SK-N-SH treated with all-trans-retinoic acid at 6 μM for 48 hours (cell line): ENCODE results near the gene CLBA1.
"Not testable (repeated sequence)": the region's sequence is repeated elsewhere in the genome, so short reads cannot be mapped to it uniquely, and the experiment has no call there.

Source experiments
- ATAC-seq: fragments of 200-7000 bp; cut with Tn5 transposase; 3 replicates; pipeline ENCODE4 v1.9.1; 2020; ENCODE audit warnings: mild to moderate bottlenecking, moderate library complexity
- ARNTL ChIP-seq: fragments of 450-650 bp; formaldehyde crosslinking; IDR thresholded peaks from 2 replicates; pipeline ENCODE4 v1.5.0; 2020; ENCODE audit warnings: low read depth, mild to moderate bottlenecking, moderate library complexity, borderline replicate concordance
- BACH2 ChIP-seq: fragments of 250-450 bp; sonication (Bioruptor Pico); IDR thresholded peaks from 2 replicates; pipeline ENCODE4 v1.9.0; 2021; ENCODE audit warnings: mild to moderate bottlenecking, borderline replicate concordance
- CSDC2 ChIP-seq: fragments of 250-450 bp; sonication (Bioruptor Pico); IDR thresholded peaks from 2 replicates; pipeline ENCODE4 v1.5.0; 2020; ENCODE audit warnings: mild to moderate bottlenecking, moderate library complexity
- CSRNP3 ChIP-seq: fragments of 250-450 bp; sonication (Bioruptor Pico); IDR thresholded peaks from 2 replicates; pipeline ENCODE4 v1.5.1; 2021; ENCODE audit warnings: mild to moderate bottlenecking, moderate library complexity
- ESRRG ChIP-seq: fragments of 250-450 bp; sonication (Bioruptor Pico); IDR thresholded peaks from 2 replicates; pipeline ENCODE4 v1.6.1; 2021; ENCODE audit warnings: mild to moderate bottlenecking
- ISL1 ChIP-seq: fragments of 250-450 bp; sonication (Bioruptor Pico); IDR thresholded peaks from 2 replicates; pipeline ENCODE4 v2.1.2; 2022; ENCODE audit warnings: mild to moderate bottlenecking, moderate library complexity
- OSR1 ChIP-seq: fragments of 250-450 bp; sonication (Bioruptor Pico); IDR thresholded peaks from 2 replicates; pipeline ENCODE4 v1.8.0; 2022; ENCODE audit warnings: moderate library complexity, mild to moderate bottlenecking, inconsistent platforms
- PATZ1 ChIP-seq: fragments of 250-450 bp; sonication (Bioruptor Pico); IDR thresholded peaks from 2 replicates; pipeline ENCODE4 v1.8.0; 2020; ENCODE audit warnings: mild to moderate bottlenecking, moderate library complexity, borderline replicate concordance
- POU6F1 ChIP-seq: fragments of 250-450 bp; sonication (Bioruptor Pico); IDR thresholded peaks from 2 replicates; pipeline ENCODE4 v1.8.0; 2021; ENCODE audit warnings: low read depth, mild to moderate bottlenecking, moderate library complexity, borderline replicate concordance
- RARB ChIP-seq: fragments of 250-450 bp; sonication (Bioruptor Pico); IDR thresholded peaks from 2 replicates; pipeline ENCODE4 v1.8.0; 2021; ENCODE audit warnings: mild to moderate bottlenecking, moderate library complexity
- SNAI2 ChIP-seq: fragments of 250-450 bp; sonication (Bioruptor Pico); IDR thresholded peaks from 2 replicates; pipeline ENCODE4 v1.5.0; 2020; ENCODE audit warnings: mild to moderate bottlenecking, moderate library complexity
- TCF4 ChIP-seq: fragments of 250-450 bp; sonication (Bioruptor Pico); IDR thresholded peaks from 2 replicates; pipeline ENCODE4 v1.8.0; 2021; ENCODE audit warnings: mild to moderate bottlenecking, moderate library complexity, borderline replicate concordance
- TOX ChIP-seq: fragments of 250-450 bp; sonication (Bioruptor Pico); IDR thresholded peaks from 2 replicates; pipeline ENCODE4 v1.8.0; 2021; ENCODE audit warnings: mild to moderate bottlenecking, moderate library complexity, borderline replicate concordance
- TSHZ2 ChIP-seq: fragments of 250-450 bp; sonication (Bioruptor Pico); IDR thresholded peaks from 2 replicates; pipeline ENCODE4 v1.5.0; 2020; ENCODE audit warnings: mild to moderate bottlenecking, moderate library complexity
- ZC3H10 ChIP-seq: fragments of 250-450 bp; sonication (Bioruptor Pico); IDR thresholded peaks from 2 replicates; pipeline ENCODE4 v1.5.1; 2021; ENCODE audit warnings: mild to moderate bottlenecking, moderate library complexity
- ZFP3 ChIP-seq: fragments of 250-450 bp; sonication (Bioruptor Pico); IDR thresholded peaks from 2 replicates; pipeline ENCODE4 v1.5.0; 2020; ENCODE audit warnings: mild to moderate bottlenecking, moderate library complexity
- ZFP30 ChIP-seq: fragments of 450-650 bp; formaldehyde crosslinking; IDR thresholded peaks from 2 replicates; pipeline ENCODE4 v1.5.0; 2022; ENCODE audit warnings: mild to moderate bottlenecking, moderate library complexity
- ZNF565 ChIP-seq: fragments of 450-650 bp; formaldehyde crosslinking; conservative IDR thresholded peaks from 2 replicates; pipeline ENCODE4 v1.5.0; 2020; ENCODE audit warnings: low read depth, mild to moderate bottlenecking, moderate library complexity
- ZNF70 ChIP-seq: fragments of 450-650 bp; formaldehyde crosslinking; IDR thresholded peaks from 2 replicates; pipeline ENCODE4 v1.5.0; 2020; ENCODE audit warnings: mild to moderate bottlenecking, moderate library complexity
- ZNF8 ChIP-seq: fragments of 450-650 bp; formaldehyde crosslinking; IDR thresholded peaks from 2 replicates; pipeline ENCODE4 v1.5.0; 2020; ENCODE audit warnings: mild to moderate bottlenecking, moderate library complexity

Gene CLBA1

GRCh38 chr14:105029402-105029801 is 43.8 kb downstream of the CLBA1 start:
- ATAC-seq: no peak
- TF ChIP-seq PATZ1 (CRISPR knock-in tag): no peak
- no peak for TF ChIP-seq ZFP3 (CRISPR knock-in tag)
- TF ChIP-seq TCF4 (CRISPR knock-in tag): no peak; the same call in 1 of the 2 replicates
- no peak for TF ChIP-seq POU6F1 (CRISPR knock-in tag)
- no peak for TF ChIP-seq TOX (CRISPR knock-in tag)
- TF ChIP-seq BACH2 (CRISPR knock-in tag): no peak
- TF ChIP-seq SNAI2 (CRISPR knock-in tag): no peak

- no peak for ATAC-seq
- TF ChIP-seq ZNF8 (CRISPR knock-in tag) (no peak), RARB (no peak), POU6F1 (CRISPR knock-in tag) (no peak), ZNF70 (CRISPR knock-in tag) (no peak), ZNF565 (CRISPR knock-in tag) (no peak), ZC3H10 (no peak), ESRRG (CRISPR knock-in tag) (no peak), TOX (CRISPR knock-in tag) (no peak), ARNTL (CRISPR knock-in tag) (no peak), CSDC2 (CRISPR knock-in tag) (no peak), OSR1 (CRISPR knock-in tag) (no peak), CSRNP3 (no peak), TCF4 (CRISPR knock-in tag) (no peak)
Measured at GRCh38 chr14:105030194-105030593, 44.6 kb downstream of the CLBA1 start.

GRCh38 chr14:105030836-105031396 is 45.3 kb downstream of the CLBA1 start:
- ATAC-seq: no peak
- TF ChIP-seq PATZ1 (CRISPR knock-in tag) (no peak), ZFP30 (CRISPR knock-in tag) (no peak), ZNF565 (CRISPR knock-in tag) (no peak), BACH2 (CRISPR knock-in tag) (no peak), TCF4 (CRISPR knock-in tag) (no peak), ZFP3 (CRISPR knock-in tag) (no peak), SNAI2 (CRISPR knock-in tag) (no peak), ZNF8 (CRISPR knock-in tag) (no peak), POU6F1 (CRISPR knock-in tag) (no peak), ISL1 (CRISPR knock-in tag) (no peak), ESRRG (CRISPR knock-in tag) (no peak), TSHZ2 (CRISPR knock-in tag) (no peak)
- TF ChIP-seq, all 23 proteins: peak for 0

GRCh38 chr14:105032451-105032901 is 46.9 kb downstream of the CLBA1 start:
- not testable (repeated sequence) for ATAC-seq

GRCh38 chr14:105033412-105033900 is 47.9 kb downstream of the CLBA1 start:
- ATAC-seq: not testable (repeated sequence)
